CD8-positive, alpha-beta memory T cell (primary cell): ENCODE results near the gene NFAM1. TPM values are rescaled to one million over a fixed set of nuclear protein-coding genes. Genes with fewer than 3 reads are reported as not detected.

Source experiments
- CTCF ChIA-PET: fragments of 350-600 bp; sonication (Branson Sonifier 250); formaldehyde crosslinking; loops from one replicate; lab custom pipeline; 2021; ENCODE audit warnings: antibody characterized with exemption; lab: Charles Lee
- POLR2A ChIA-PET: fragments of 350-600 bp; sonication (Branson Sonifier 250); formaldehyde crosslinking; loops from one replicate; lab custom pipeline; 2021; ENCODE audit warnings: antibody characterized with exemption; lab: Charles Lee
- DNase-seq, 5 donors: peaks; one replicate each; pipeline versions ENCODE4 v3.0.0 to v3.0.0-alpha.2; 2020 to 2022; ENCODE audit warnings: mixed read lengths in 1 of 5
- H3K27ac ChIP-seq: one replicate; pipeline ENCODE4 v1.7.0; 2013; ENCODE audit warnings: low read depth, mild to moderate bottlenecking, low read length, moderate library complexity
- H3K27me3 ChIP-seq: 2 replicates; pipeline ENCODE4 v1.7.0; 2013; ENCODE audit warnings: low read length, mild to moderate bottlenecking; ENCODE audit not compliant: insufficient read depth, poor library complexity, severe bottlenecking
- H3K36me3 ChIP-seq: 2 replicates; pipeline ENCODE4 v1.7.0; 2013; ENCODE audit warnings: mild to moderate bottlenecking, low read length, moderate library complexity; ENCODE audit not compliant: insufficient read depth
- H3K4me1 ChIP-seq: 2 replicates; pipeline ENCODE4 v1.7.0; 2013; ENCODE audit warnings: mild to moderate bottlenecking, low read length, moderate library complexity; ENCODE audit not compliant: insufficient read depth
- H3K4me3 ChIP-seq: 2 replicates; pipeline ENCODE4 v1.7.0; 2013; ENCODE audit warnings: mild to moderate bottlenecking, low read length
- H3K9me3 ChIP-seq: 2 replicates; pipeline ENCODE4 v1.7.0; 2013; ENCODE audit warnings: mild to moderate bottlenecking, low read length
- H3K27ac Mint-ChIP-seq, 8 donors: one replicate each; pipeline ENCODE4 v1.8.0; 2020 to 2021; ENCODE audit warnings: mixed read lengths in 8 of 8, mild to moderate bottlenecking in 6 of 8, inconsistent platforms in 3 of 8, moderate library complexity in 3 of 8
- H3K27me3 Mint-ChIP-seq, 2 donors: one replicate each; pipeline ENCODE4 v1.8.0; 2020 to 2021; ENCODE audit warnings: mixed read lengths in 2 of 2, mild to moderate bottlenecking in 1 of 2, moderate library complexity in 1 of 2
- H3K36me3 Mint-ChIP-seq, 3 donors: one replicate each; pipeline ENCODE4 v1.8.0; 2020 to 2021; ENCODE audit warnings: mixed read lengths in 3 of 3, inconsistent platforms in 1 of 3, mild to moderate bottlenecking in 1 of 3
- H3K4me1 Mint-ChIP-seq, 3 donors: one replicate each; pipeline ENCODE4 v1.8.0; 2020 to 2021; ENCODE audit warnings: mixed read lengths in 3 of 3, inconsistent platforms in 1 of 3, mild to moderate bottlenecking in 1 of 3
- H3K4me3 Mint-ChIP-seq, 7 donors: one replicate each; pipeline ENCODE4 v1.8.0; 2020 to 2021; ENCODE audit warnings: mixed read lengths in 7 of 7, mild to moderate bottlenecking in 6 of 7, moderate library complexity in 4 of 7, inconsistent platforms in 2 of 7
- H3K9me3 Mint-ChIP-seq, 5 donors: one replicate each; pipeline ENCODE4 v1.8.0; 2020 to 2022; ENCODE audit warnings: mixed read lengths in 5 of 5, mild to moderate bottlenecking in 3 of 5, moderate library complexity in 2 of 5, inconsistent platforms in 1 of 5
- polyA plus RNA-seq: library from polyadenylated mRNA; unstranded; fragments of 300-500 nt; fragmentation: Illumina TruSeq; gene quantifications from one replicate; pipeline ENCODE4 v1.2.3, GENCODE V29; 2021
- total RNA-seq, 2 experiments: library from RNA; stranded (reverse); gene quantifications; one replicate each; pipeline ENCODE4 v1.2.3, GENCODE V29; 2021

The NFAM1 gene
- total and polyA plus RNA-seq, 3 experiments from 2014 or later: 0.16 to 0.31 TPM; not detected in 1

- Mint-ChIP-seq H3K27me3 (peaks cover 4 to 5% of the 10 kb centered on the region in 2 donors), H3K4me3 (no peak overlapping the region), H3K9me3 (no peaks in the 10 kb centered on the region), H3K36me3 (no peaks in the 10 kb centered on the region), H3K27ac (no peak overlapping the region), H3K4me1 (no peaks in the 10 kb centered on the region)
- Histone ChIP-seq H3K9me3 (no peaks in the 10 kb centered on the region), H3K27me3 (no peaks in the 10 kb centered on the region), H3K36me3 (no peaks in the 10 kb centered on the region), H3K4me3 (no peak overlapping the region), H3K4me1 (no peaks in the 10 kb centered on the region), H3K27ac (no peak overlapping the region)
- DNase-seq: no peak
- ChIA-PET CTCF (no interaction called here), POLR2A (no interaction called here)
Observed at GRCh38 chr22:42379966-42380537, 52.2 kb downstream of the NFAM1 start.

- no peaks in the 10 kb centered on the region for H3K9me3 ChIP-seq
- ChIA-PET CTCF (no interaction called here), POLR2A (no interaction called here)
- no peaks in the 10 kb centered on the region for H3K27me3 ChIP-seq
- H3K4me1 ChIP-seq: no peaks in the 10 kb centered on the region
- H3K27ac ChIP-seq: no peak overlapping the region
- Mint-ChIP-seq H3K27me3 (peaks cover 4 to 5% of the 10 kb centered on the region in 2 donors), H3K27ac (peak overlapping the region in 1 of 8 donors; percentile 43), H3K36me3 (no peaks in the 10 kb centered on the region), H3K4me3 (no peak overlapping the region), H3K9me3 (no peaks in the 10 kb centered on the region), H3K4me1 (peaks cover 0 to 2% (median 0%) of the 10 kb centered on the region in 3 donors)
- no peak for DNase-seq
- H3K36me3 ChIP-seq: no peaks in the 10 kb centered on the region
- no peak overlapping the region for H3K4me3 ChIP-seq
Observed at GRCh38 chr22:42376711-42377554, 55.3 kb downstream of the NFAM1 start.

- Histone ChIP-seq H3K4me3 (no peak overlapping the region), H3K27ac (no peak overlapping the region), H3K4me1 (no peaks in the 10 kb centered on the region), H3K36me3 (no peaks in the 10 kb centered on the region), H3K9me3 (no peaks in the 10 kb centered on the region), H3K27me3 (no peaks in the 10 kb centered on the region)
- CTCF ChIA-PET: no interaction called here
- H3K9me3 Mint-ChIP-seq: no peaks in the 10 kb centered on the region
- H3K4me1 Mint-ChIP-seq: peaks cover 0 to 2% (median 0%) of the 10 kb centered on the region in 3 donors
- H3K4me3 Mint-ChIP-seq: no peak overlapping the region
- peaks cover 2 to 5% of the 10 kb centered on the region in 2 donors for H3K27me3 Mint-ChIP-seq
- H3K27ac Mint-ChIP-seq: no peak overlapping the region
- no peaks in the 10 kb centered on the region for H3K36me3 Mint-ChIP-seq
- POLR2A ChIA-PET: interaction anchor here (0.6 kb wide), 1 partner anchor 565 kb away, joined by 11 read pairs; no protein-coding TSS in a partner anchor
- no peak for DNase-seq
Observed at GRCh38 chr22:42375982-42376381, 56.2 kb downstream of the NFAM1 start.

- H3K36me3 ChIP-seq: no peaks in the 10 kb centered on the region
- Mint-ChIP-seq H3K4me3 (no peak overlapping the region), H3K4me1 (peaks cover 8 to 14% (median 9%) of the 10 kb centered on the region in 3 donors), H3K27me3 (peaks cover 3 to 7% of the 10 kb centered on the region in 2 donors), H3K9me3 (no peaks in the 10 kb centered on the region), H3K27ac (no peak overlapping the region), H3K36me3 (peaks cover 0 to 3% (median 0%) of the 10 kb centered on the region in 3 donors)
- no peaks in the 10 kb centered on the region for H3K9me3 ChIP-seq
- POLR2A ChIA-PET: no interaction called here
- H3K4me1 ChIP-seq: peaks cover 15% of the 10 kb centered on the region
- H3K4me3 ChIP-seq: no peak overlapping the region
- CTCF ChIA-PET: no interaction called here
- DNase-seq: no peak
- H3K27me3 ChIP-seq: peaks cover 6% of the 10 kb centered on the region
- H3K27ac ChIP-seq: no peak overlapping the region
Observed at GRCh38 chr22:42372976-42373375, 59.2 kb downstream of the NFAM1 start.

GRCh38 chr22:42371501-42371900 is 60.7 kb downstream of the NFAM1 start:
- Mint-ChIP-seq H3K27me3 (peaks cover 13 to 14% of the 10 kb centered on the region in 2 donors), H3K4me1 (peaks cover 13 to 20% (median 15%) of the 10 kb centered on the region in 3 donors), H3K4me3 (peak overlapping the region in 1 of 7 donors; percentile 30), H3K27ac (no peak overlapping the region), H3K9me3 (no peaks in the 10 kb centered on the region), H3K36me3 (peaks cover 0 to 3% (median 0%) of the 10 kb centered on the region in 3 donors)
- ChIA-PET POLR2A (interaction anchor here (0.7 kb wide), 1 partner anchor 711 kb away, joined by 4 read pairs; no protein-coding TSS in a partner anchor), CTCF (interaction anchor here (0.7 kb wide), 1 partner anchor 66 kb away, joined by 3 read pairs; no protein-coding TSS in a partner anchor)
- no peak overlapping the region for H3K27ac ChIP-seq
- H3K4me1 ChIP-seq: peaks cover 18% of the 10 kb centered on the region
- DNase-seq: no peak
- H3K36me3 ChIP-seq: no peaks in the 10 kb centered on the region
- H3K4me3 ChIP-seq: no peak overlapping the region
- H3K27me3 ChIP-seq: peaks cover 15% of the 10 kb centered on the region
- no peaks in the 10 kb centered on the region for H3K9me3 ChIP-seq

GRCh38 chr22:42371099-42371498 is 61.1 kb downstream of the NFAM1 start:
- ChIA-PET CTCF (no interaction called here), POLR2A (interaction anchor here (0.7 kb wide), 1 partner anchor 711 kb away, joined by 4 read pairs; no protein-coding TSS in a partner anchor)
- Mint-ChIP-seq H3K9me3 (no peaks in the 10 kb centered on the region), H3K36me3 (peaks cover 0 to 3% (median 0%) of the 10 kb centered on the region in 3 donors), H3K27ac (peak overlapping the region in 1 of 8 donors; percentile 14), H3K27me3 (peaks cover 17% of the 10 kb centered on the region in 2 donors), H3K4me1 (peaks cover 13 to 20% (median 15%) of the 10 kb centered on the region in 3 donors), H3K4me3 (peak overlapping the region in 2 of 7 donors; percentile 30 to 34)
- peaks cover 15% of the 10 kb centered on the region for H3K27me3 ChIP-seq
- H3K9me3 ChIP-seq: no peaks in the 10 kb centered on the region
- no peak for DNase-seq
- peaks cover 18% of the 10 kb centered on the region for H3K4me1 ChIP-seq
- no peaks in the 10 kb centered on the region for H3K36me3 ChIP-seq
- no peak overlapping the region for H3K4me3 ChIP-seq
- no peak overlapping the region for H3K27ac ChIP-seq

GRCh38 chr22:42369250-42370041 is 62.8 kb downstream of the NFAM1 start:
- H3K27ac ChIP-seq: peak overlapping the region; percentile 10

More at GRCh38 chr22:42369250-42370041, 62.8 kb downstream of the NFAM1 start:
- Mint-ChIP-seq H3K9me3 (no peaks in the 10 kb centered on the region), H3K4me3 (peak overlapping the region; percentile 84 to 95 (median 88)), H3K27me3 (peaks cover 27 to 28% of the 10 kb centered on the region in 2 donors), H3K4me1 (peaks cover 11 to 26% (median 15%) of the 10 kb centered on the region in 3 donors), H3K36me3 (peaks cover 0 to 3% (median 0%) of the 10 kb centered on the region in 3 donors), H3K27ac (peak overlapping the region; percentile 4 to 92 (median 64))
- Histone ChIP-seq H3K4me3 (peak overlapping the region; percentile 97), H3K4me1 (peaks cover 18% of the 10 kb centered on the region), H3K9me3 (no peaks in the 10 kb centered on the region), H3K27me3 (peaks cover 15% of the 10 kb centered on the region), H3K36me3 (no peaks in the 10 kb centered on the region)
- ChIA-PET POLR2A (interaction anchor here (0.5 to 1.5 kb wide), 2 partner anchors 66 to 290 kb away, joined by 3 to 4 read pairs; partner anchors contain the start of gene SMDT1), CTCF (interaction anchor here (1.7 kb wide), 1 partner anchor 74 kb away, joined by 5 read pairs; no protein-coding TSS in a partner anchor)
- peak; percentile 71 to 88 (median 78) for DNase-seq
